Measurements from ENCODE around the gene PRAC2.

PRAC2 gene

DNA sequence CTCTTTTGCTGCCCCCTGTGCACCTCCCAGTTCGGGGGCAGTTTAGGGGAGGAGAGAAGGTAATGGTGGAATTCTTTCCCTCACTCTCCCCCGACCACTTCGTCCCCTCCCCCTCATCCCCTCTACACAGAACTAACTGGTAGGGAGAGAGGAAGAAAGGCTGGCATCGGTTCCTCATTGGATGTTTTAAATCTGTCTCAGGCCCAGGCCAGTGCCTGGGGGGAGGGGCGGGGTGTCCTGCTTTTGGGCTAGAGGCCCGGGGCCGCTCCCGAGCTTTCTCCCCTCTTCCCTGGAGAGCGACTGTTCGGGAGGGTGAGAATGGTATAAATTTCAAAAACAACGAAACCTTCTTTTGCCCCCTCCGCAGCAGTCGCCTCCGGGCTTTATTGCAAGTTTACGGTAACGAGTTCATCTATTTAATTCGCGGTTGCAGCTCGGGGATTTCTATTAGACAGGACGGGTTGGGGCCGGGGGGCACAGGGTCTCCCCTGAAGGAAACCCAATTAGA lies at the start of gene PRAC2:
Gene PRAC2 (plus strand): TSS at position 271 of the 508 bp plus-strand sequence. CDS start 1,226 bp downstream, outside the sequence.
- Histone ChIP-seq H2AFZ (ENCODE audit: low read length) (no peak within 1 kb of the TSS), H3K4me2 (ENCODE audit: low read length) (no peak within 1 kb of the TSS), H3K27ac (ENCODE audit: low read depth, low read length, poor library complexity, severe bottlenecking) (no peak within 1 kb of the TSS), H3F3A (ENCODE audit: insufficient read depth, low read length) (no peaks in the 10 kb centered on the region), H3K4me3 (ENCODE audit: low read depth, low read length, poor library complexity, severe bottlenecking) (no peak within 1 kb of the TSS), H4K20me1 (ENCODE audit: insufficient read depth, low read length) (no peaks in the 10 kb centered on the region), H3K9me3 (ENCODE audit: low read length) (no peaks in the 10 kb centered on the region), H3K4me1 (ENCODE audit: insufficient read depth, low read length, severe bottlenecking) (no peaks in the 10 kb centered on the region), H3K36me3 (ENCODE audit: insufficient read depth, low read length) (no peaks in the 10 kb centered on the region), H3K9ac (ENCODE audit: low read length) (no peak within 1 kb of the TSS), H3K9me2 (ENCODE audit: low read depth, low read length) (no peaks in the 10 kb centered on the region), H3K79me2 (ENCODE audit: insufficient read depth, low read length) (no peaks in the 10 kb centered on the region), H3K27me3 (ENCODE audit: insufficient read depth, low read length) (no peaks in the 10 kb centered on the region)
- TF ChIP-seq, protein P1, sequence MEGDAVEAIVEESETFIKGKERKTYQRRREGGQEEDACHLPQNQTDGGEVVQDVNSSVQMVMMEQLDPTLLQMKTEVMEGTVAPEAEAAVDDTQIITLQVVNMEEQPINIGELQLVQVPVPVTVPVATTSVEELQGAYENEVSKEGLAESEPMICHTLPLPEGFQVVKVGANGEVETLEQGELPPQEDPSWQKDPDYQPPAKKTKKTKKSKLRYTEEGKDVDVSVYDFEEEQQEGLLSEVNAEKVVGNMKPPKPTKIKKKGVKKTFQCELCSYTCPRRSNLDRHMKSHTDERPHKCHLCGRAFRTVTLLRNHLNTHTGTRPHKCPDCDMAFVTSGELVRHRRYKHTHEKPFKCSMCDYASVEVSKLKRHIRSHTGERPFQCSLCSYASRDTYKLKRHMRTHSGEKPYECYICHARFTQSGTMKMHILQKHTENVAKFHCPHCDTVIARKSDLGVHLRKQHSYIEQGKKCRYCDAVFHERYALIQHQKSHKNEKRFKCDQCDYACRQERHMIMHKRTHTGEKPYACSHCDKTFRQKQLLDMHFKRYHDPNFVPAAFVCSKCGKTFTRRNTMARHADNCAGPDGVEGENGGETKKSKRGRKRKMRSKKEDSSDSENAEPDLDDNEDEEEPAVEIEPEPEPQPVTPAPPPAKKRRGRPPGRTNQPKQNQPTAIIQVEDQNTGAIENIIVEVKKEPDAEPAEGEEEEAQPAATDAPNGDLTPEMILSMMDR (IDR thresholded peaks at IDR 0.05; ENCODE audit: low read length), result no peak
- no peak for TF ChIP-seq EZH2 (IDR thresholded peaks at IDR 0.05; ENCODE audit: borderline replicate concordance, low read length)

DNA sequence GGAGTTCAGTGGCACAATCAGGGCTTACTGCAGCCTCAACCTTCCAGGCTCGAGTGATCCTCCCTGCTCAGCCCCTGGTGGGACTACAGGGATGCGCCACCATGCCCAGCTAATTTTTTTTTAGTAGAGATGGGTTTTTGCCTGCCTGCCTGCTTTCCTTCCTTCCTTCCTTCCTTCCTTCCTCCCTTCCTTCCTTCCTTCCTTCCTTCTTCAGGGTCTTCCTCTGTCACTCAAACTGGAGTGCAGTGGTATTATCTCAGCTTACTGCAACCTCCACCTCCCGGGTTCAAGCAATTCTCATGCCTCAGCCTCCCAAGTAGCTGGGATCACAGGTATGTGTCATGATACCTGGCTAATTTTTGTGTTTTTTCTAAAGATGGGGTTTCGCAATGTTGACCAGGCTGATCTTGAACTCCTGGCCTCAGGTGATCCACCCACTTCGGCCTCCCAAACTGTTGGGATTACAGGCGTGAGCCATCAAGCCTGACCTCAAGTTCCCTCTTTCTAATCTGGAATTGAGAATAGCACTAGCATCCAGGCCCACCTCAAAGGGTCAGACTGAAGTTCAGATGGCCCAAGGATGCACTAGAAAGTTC lies 45.9 kb upstream of the PRAC2 start:
- no peaks in the 10 kb centered on the region for H3K9me2 ChIP-seq (ENCODE audit: low read depth, low read length)
- H3K9ac ChIP-seq (ENCODE audit: low read length), result no peak overlapping the region
- no peaks in the 10 kb centered on the region for H3K4me1 ChIP-seq (ENCODE audit: insufficient read depth, low read length, severe bottlenecking)
- no peaks in the 10 kb centered on the region for H4K20me1 ChIP-seq (ENCODE audit: insufficient read depth, low read length)
- no peaks in the 10 kb centered on the region for H3F3A ChIP-seq (ENCODE audit: insufficient read depth, low read length)
- no peak overlapping the region for H3K4me2 ChIP-seq (ENCODE audit: low read length)
- no peaks in the 10 kb centered on the region; the same call in 1 of the 2 replicates for H3K27me3 ChIP-seq (ENCODE audit: insufficient read depth, low read length)
- no peaks in the 10 kb centered on the region for H3K9me3 ChIP-seq (ENCODE audit: low read length)
- H3K4me3 ChIP-seq (ENCODE audit: low read depth, low read length, poor library complexity, severe bottlenecking), result no peak overlapping the region
- no peak overlapping the region for H2AFZ ChIP-seq (ENCODE audit: low read length)
- H3K27ac ChIP-seq (ENCODE audit: low read depth, low read length, poor library complexity, severe bottlenecking), result no peak overlapping the region
- H3K79me2 ChIP-seq (ENCODE audit: insufficient read depth, low read length), result no peaks in the 10 kb centered on the region
- H3K36me3 ChIP-seq (ENCODE audit: insufficient read depth, low read length), result no peaks in the 10 kb centered on the region
- TF ChIP-seq, protein P1 (IDR thresholded peaks at IDR 0.05; ENCODE audit: low read length), result no peak
- no peak for TF ChIP-seq EZH2 (IDR thresholded peaks at IDR 0.05; ENCODE audit: borderline replicate concordance, low read length)

DNA sequence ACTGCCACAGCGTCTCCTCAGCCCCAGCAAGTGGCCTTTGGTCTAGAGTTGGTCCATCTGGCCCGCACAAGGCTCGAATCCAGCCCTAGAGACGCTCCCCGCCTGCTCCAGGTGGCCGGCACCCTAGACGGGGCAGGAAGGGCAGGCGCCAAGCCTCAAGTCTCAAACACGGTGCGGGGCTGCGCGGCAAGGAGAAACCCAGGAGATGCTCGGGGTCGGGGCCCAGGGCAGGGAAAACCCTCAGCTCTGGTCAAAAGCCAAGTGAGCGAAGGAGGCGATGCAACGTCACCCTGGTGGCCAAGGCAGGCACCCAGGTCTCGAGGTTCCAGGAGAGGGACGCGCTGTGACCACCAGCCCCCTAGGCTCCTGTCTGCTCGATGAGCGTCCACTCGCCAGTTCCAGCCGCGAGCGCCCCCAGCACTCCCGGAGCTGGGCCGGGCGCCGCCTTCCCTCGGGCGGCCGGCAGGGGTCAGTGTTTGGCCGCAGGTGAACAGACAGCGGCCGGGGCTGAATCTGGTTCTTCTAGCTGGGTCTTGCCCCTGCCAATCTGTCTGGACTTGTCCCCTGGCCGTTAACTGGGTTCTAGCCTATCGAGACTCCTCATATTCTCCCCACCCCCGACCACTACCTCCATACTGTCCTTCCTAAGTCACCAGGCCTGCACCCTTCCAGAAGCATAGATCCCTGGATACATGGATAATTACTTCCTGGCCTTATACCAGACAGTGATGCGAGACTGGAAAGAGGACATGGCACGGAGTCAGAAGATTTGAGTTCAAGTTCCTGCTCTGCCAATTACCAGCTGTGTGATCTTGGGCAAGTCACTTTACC lies 44.6 kb upstream of the PRAC2 start:
- Histone ChIP-seq H3K27me3 (ENCODE audit: insufficient read depth, low read length) (no peaks in the 10 kb centered on the region; the same call in 1 of the 2 replicates), H3K4me2 (ENCODE audit: low read length) (no peak overlapping the region), H3K9ac (ENCODE audit: low read length) (no peak overlapping the region), H3K4me1 (ENCODE audit: insufficient read depth, low read length, severe bottlenecking) (no peaks in the 10 kb centered on the region), H3K4me3 (ENCODE audit: low read depth, low read length, poor library complexity, severe bottlenecking) (no peak overlapping the region), H3F3A (ENCODE audit: insufficient read depth, low read length) (no peaks in the 10 kb centered on the region), H4K20me1 (ENCODE audit: insufficient read depth, low read length) (no peaks in the 10 kb centered on the region), H3K79me2 (ENCODE audit: insufficient read depth, low read length) (no peaks in the 10 kb centered on the region), H3K27ac (ENCODE audit: low read depth, low read length, poor library complexity, severe bottlenecking) (no peak overlapping the region), H3K9me3 (ENCODE audit: low read length) (no peaks in the 10 kb centered on the region), H3K9me2 (ENCODE audit: low read depth, low read length) (no peaks in the 10 kb centered on the region), H2AFZ (ENCODE audit: low read length) (no peak overlapping the region), H3K36me3 (ENCODE audit: insufficient read depth, low read length) (no peaks in the 10 kb centered on the region)
- TF ChIP-seq EZH2 (IDR thresholded peaks at IDR 0.05; ENCODE audit: borderline replicate concordance, low read length), result no peak
- TF ChIP-seq, protein P1 (IDR thresholded peaks at IDR 0.05; ENCODE audit: low read length), result peak; percentile 83

Measured in OCI-LY1 (cell line).